ENCODE data around the gene CLEC7A. TPM values are rescaled to one million over a fixed set of nuclear protein-coding genes. Genes with fewer than 3 reads are reported as not detected.

Gene CLEC7A
- total RNA-seq, 2 experiments from 2014 or later, result not detected

DNA sequence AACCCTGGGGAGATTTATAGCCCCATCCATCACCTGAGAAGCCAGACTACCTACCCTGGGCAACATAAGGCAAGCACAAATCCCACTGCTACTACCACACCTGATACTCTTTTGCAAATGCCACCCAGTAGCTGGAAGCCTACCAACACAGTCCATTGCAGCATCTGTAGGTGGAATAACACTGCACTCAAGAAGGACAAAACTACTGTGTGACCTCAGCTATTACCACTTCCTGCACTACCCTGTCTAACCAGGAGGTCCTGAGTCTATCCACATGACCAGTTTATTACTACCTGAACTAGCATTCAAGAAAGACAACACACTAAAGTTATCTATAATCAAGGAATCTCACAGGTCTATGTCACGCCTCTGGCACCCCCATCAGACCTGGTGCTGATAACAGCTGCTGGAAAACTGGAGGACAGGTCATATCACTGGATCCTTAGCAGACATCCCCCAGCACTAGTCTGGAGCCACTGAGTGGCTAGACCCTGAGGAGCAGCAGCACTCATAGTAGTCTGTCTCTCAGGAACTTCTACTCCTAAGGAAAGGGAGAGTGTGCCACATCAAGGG lies 28.3 kb downstream of the CLEC7A start:
- Mint-ChIP-seq H3K36me3 (ENCODE audit: low read depth) (no peaks in the 10 kb centered on the region), H3K9me3 (peaks cover 2% of the 10 kb centered on the region), H3K27me3 (peaks cover 22% of the 10 kb centered on the region), H3K4me1 (no peaks in the 10 kb centered on the region), H3K27ac (no peak overlapping the region), H3K4me3 (no peak overlapping the region)
- ChIA-PET CTCF (interaction anchor here (1.7 kb wide), 1 partner anchor 30 kb away, joined by 6 read pairs; no protein-coding TSS in a partner anchor), POLR2A (no interaction called here)
- DNase-seq, result no peak

DNA sequence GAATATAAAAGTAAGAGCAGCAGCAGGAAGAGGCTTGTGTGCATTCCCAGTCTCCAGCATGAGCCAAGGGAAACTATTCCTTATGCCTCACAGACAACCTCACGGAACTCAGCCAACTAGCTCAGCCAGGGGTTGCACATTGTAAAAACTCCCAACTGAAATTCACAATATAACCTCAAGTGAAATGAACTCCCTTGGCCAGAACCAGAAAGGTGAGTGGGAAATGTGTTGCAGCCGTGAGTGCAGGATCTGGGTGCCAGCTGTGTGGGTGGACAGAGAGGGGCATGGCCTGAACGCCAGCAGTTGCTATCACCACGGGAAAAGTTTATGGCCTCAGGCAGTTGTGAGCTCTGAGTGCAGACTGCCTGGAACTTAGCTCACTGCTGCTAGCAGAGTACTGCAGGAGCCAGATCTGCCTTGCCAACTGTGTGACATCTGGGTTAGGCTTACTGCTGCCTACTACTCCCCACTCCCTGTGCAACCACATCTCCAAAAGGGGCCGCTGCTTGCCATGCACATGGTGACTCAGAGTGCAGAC lies 28.9 kb downstream of the CLEC7A start:
- CTCF ChIA-PET, result interaction anchor here (0.6 to 1.7 kb wide), 3 partner anchors 31 to 383 kb away, joined by 3 to 6 read pairs (median 4); no protein-coding TSS in a partner anchor
- Mint-ChIP-seq H3K36me3 (ENCODE audit: low read depth) (no peaks in the 10 kb centered on the region), H3K4me1 (no peaks in the 10 kb centered on the region), H3K27ac (no peak overlapping the region), H3K9me3 (peaks cover 2% of the 10 kb centered on the region), H3K27me3 (peaks cover 17% of the 10 kb centered on the region), H3K4me3 (no peak overlapping the region)
- POLR2A ChIA-PET, result no interaction called here
- DNase-seq, result no peak

GRCh38 chr12:10098791-10099190 lies 31.2 kb downstream of the CLEC7A start, which contains the start of gene CLEC1A:
Gene CLEC1A (minus strand): TSS chr12:10098985. CDS start chr12:10098922, 63 bp downstream.
- no peak within 1 kb of the TSS for H3K4me3 Mint-ChIP-seq
- peaks cover 2% of the 10 kb centered on the region for H3K9me3 Mint-ChIP-seq
- ChIA-PET POLR2A (no interaction called here), CTCF (no interaction called here)
- H3K27me3 Mint-ChIP-seq, result peaks cover 7% of the 10 kb centered on the region
- no peak for DNase-seq
- no peak within 1 kb of the TSS for H3K27ac Mint-ChIP-seq
- H3K36me3 Mint-ChIP-seq (ENCODE audit: low read depth), result no peaks in the 10 kb centered on the region
- H3K4me1 Mint-ChIP-seq, result no peaks in the 10 kb centered on the region

- peaks cover 5% of the 10 kb centered on the region for H3K27me3 Mint-ChIP-seq
- H3K9me3 Mint-ChIP-seq, result no peaks in the 10 kb centered on the region
- no peak overlapping the region for H3K4me3 Mint-ChIP-seq
- POLR2A ChIA-PET, result no interaction called here
- DNase-seq, result no peak
- no peaks in the 10 kb centered on the region for H3K36me3 Mint-ChIP-seq (ENCODE audit: low read depth)
- CTCF ChIA-PET, result no interaction called here
- H3K27ac Mint-ChIP-seq, result peak overlapping the region; percentile 10
- H3K4me1 Mint-ChIP-seq, result no peaks in the 10 kb centered on the region
These were observed 32.5 kb downstream of the CLEC7A start for GRCh38 chr12:10097521-10097920.

DNA sequence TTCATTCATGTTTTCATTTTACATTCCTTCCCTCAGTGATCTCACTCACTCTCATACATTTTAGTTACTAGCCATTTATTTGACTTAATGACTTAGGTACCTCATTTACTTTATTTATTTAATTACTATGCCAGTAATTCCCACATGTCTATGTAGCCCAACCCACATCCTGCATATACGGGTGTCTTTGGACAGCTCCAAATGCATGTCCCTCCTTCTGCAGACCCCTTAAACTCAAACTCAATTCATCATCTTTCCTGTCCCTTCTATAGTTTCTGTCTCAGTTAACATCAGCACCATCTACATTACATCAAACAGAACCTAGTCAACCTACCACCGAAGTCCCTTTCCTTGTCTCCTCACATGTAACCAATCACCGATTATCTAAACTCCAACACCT lies 34.0 kb downstream of the CLEC7A start:
- no peaks in the 10 kb centered on the region for H3K36me3 Mint-ChIP-seq (ENCODE audit: low read depth)
- H3K4me1 Mint-ChIP-seq, result no peaks in the 10 kb centered on the region
- POLR2A ChIA-PET, result no interaction called here
- no peak overlapping the region for H3K4me3 Mint-ChIP-seq
- no peak for DNase-seq
- CTCF ChIA-PET, result no interaction called here
- H3K27ac Mint-ChIP-seq, result no peak overlapping the region
- H3K27me3 Mint-ChIP-seq, result peaks cover 6% of the 10 kb centered on the region
- H3K9me3 Mint-ChIP-seq, result no peaks in the 10 kb centered on the region

DNA sequence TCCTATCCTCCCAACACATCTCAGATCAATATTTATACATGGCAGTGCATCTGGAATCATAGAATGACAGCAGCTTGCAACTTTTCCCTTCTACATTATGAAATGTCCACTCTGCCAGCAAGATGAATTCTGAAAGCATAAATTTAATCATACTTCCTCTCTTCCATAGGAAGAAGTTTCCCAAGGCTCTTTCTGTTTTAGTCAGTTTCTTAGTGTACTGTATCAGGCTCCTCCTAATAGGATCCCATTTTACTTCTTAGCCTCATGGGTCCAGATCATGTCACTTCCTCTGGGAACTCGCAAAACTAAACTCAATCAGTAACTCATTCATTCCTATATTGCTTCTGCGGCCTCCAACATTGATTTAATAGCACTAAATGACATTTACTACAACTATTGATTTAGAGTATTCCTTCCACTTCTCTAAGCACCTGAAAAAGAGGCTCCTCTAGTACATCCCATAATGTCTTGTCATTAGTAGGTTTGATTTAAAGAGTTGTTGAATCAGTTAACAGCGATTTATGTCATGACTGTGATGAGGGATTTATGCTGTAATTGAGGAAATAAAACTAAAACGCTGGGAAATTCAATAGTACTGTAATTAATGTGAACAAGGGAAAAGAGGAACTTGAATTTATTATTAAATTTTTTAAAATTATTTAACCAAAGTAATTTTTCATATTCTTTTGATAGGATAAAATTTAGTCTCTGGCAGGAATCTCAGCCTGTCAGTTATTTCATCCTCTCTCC lies 35.2 kb downstream of the CLEC7A start:
- peaks cover 3% of the 10 kb centered on the region for H3K4me1 Mint-ChIP-seq
- no peaks in the 10 kb centered on the region for H3K36me3 Mint-ChIP-seq (ENCODE audit: low read depth)
- ChIA-PET CTCF (no interaction called here), POLR2A (no interaction called here)
- H3K27me3 Mint-ChIP-seq, result peaks cover 11% of the 10 kb centered on the region
- no peak overlapping the region for H3K27ac Mint-ChIP-seq
- no peak for DNase-seq
- H3K9me3 Mint-ChIP-seq, result no peaks in the 10 kb centered on the region
- no peak overlapping the region for H3K4me3 Mint-ChIP-seq

DNA sequence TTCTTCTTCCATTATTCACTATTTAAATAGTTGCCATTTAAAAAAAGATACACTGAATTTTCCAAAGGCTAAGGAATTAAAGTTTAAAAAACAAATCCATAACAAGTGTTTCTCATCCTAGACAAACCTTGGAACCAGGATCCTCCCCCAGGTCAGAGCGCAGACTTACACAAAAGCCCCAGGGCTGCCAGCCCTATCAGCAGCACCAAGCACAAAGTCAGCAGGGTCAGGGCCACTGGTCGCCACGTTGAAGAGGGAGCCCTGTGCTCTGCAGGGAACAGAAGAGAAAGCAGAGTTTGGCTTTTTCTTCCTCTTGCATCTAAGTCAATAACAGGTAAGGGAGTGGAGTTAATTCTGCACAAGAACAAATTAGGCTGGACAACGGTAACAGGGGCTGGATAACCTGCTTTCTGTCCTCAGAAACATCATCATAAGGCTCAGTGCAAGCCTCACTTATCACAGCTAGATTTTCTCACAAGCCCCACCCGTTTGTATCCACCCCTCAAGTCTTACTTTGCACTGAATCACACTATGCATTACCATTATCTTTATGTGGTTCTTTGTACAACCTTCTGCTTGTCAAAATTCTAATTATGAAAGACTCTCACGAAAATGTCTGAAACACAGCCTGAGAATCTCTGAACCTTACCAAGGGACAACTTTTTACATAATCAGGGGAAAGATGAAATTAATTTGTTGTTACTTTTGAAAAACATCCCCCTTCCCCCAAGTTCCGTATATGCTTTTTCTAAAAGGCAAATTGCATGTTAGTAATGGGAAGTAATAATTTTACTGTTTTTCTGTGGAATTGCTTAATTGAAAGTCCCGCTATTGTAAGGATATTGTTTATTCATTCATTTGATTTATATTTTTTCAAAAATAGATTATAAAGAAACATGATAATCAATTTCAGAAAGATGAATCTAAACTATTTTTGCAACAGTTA lies 40.8 kb downstream of the CLEC7A start:
- no peak overlapping the region for H3K4me3 Mint-ChIP-seq
- no peaks in the 10 kb centered on the region for H3K9me3 Mint-ChIP-seq
- H3K27ac Mint-ChIP-seq, result no peak overlapping the region

GRCh38 chr12:10088031-10088430 lies 42.0 kb downstream of the CLEC7A start:
- H3K36me3 Mint-ChIP-seq (ENCODE audit: low read depth), result no peaks in the 10 kb centered on the region
- no peak for DNase-seq
- ChIA-PET CTCF (no interaction called here), POLR2A (no interaction called here)
- H3K9me3 Mint-ChIP-seq, result peaks cover 3% of the 10 kb centered on the region
- peaks cover 13% of the 10 kb centered on the region for H3K27me3 Mint-ChIP-seq
- H3K4me1 Mint-ChIP-seq, result peaks cover 3% of the 10 kb centered on the region
- no peak overlapping the region for H3K27ac Mint-ChIP-seq
- H3K4me3 Mint-ChIP-seq, result no peak overlapping the region

More for the DNA sequence above, 40.8 kb downstream of the CLEC7A start:
- Mint-ChIP-seq H3K36me3 (ENCODE audit: low read depth) (no peaks in the 10 kb centered on the region), H3K4me1 (peaks cover 3% of the 10 kb centered on the region), H3K27me3 (peaks cover 13% of the 10 kb centered on the region)
- POLR2A ChIA-PET, result no interaction called here
- no peak for DNase-seq
- CTCF ChIA-PET, result no interaction called here

GRCh38 chr12:10086387-10086786 lies 43.6 kb downstream of the CLEC7A start:
- Mint-ChIP-seq H3K27me3 (peaks cover 13% of the 10 kb centered on the region), H3K9me3 (peaks cover 3% of the 10 kb centered on the region)

GRCh38 chr12:10084733-10085132 lies 45.3 kb downstream of the CLEC7A start:
- peaks cover 3% of the 10 kb centered on the region for H3K9me3 Mint-ChIP-seq
- POLR2A ChIA-PET, result no interaction called here
- DNase-seq, result no peak
- CTCF ChIA-PET, result interaction anchor here (1.3 kb wide), 1 partner anchor 13 kb away, joined by 4 read pairs; no protein-coding TSS in a partner anchor
- H3K27me3 Mint-ChIP-seq, result peaks cover 11% of the 10 kb centered on the region
- H3K27ac Mint-ChIP-seq, result no peak overlapping the region
- no peaks in the 10 kb centered on the region for H3K36me3 Mint-ChIP-seq (ENCODE audit: low read depth)
- no peak overlapping the region for H3K4me3 Mint-ChIP-seq
- H3K4me1 Mint-ChIP-seq, result no peaks in the 10 kb centered on the region

More at GRCh38 chr12:10086387-10086786, 43.6 kb downstream of the CLEC7A start:
- CTCF ChIA-PET, result no interaction called here
- no peak for DNase-seq
- H3K4me1 Mint-ChIP-seq, result peaks cover 3% of the 10 kb centered on the region
- no peaks in the 10 kb centered on the region for H3K36me3 Mint-ChIP-seq (ENCODE audit: low read depth)
- no peak overlapping the region for H3K27ac Mint-ChIP-seq
- POLR2A ChIA-PET, result no interaction called here
- H3K4me3 Mint-ChIP-seq, result no peak overlapping the region

GRCh38 chr12:10082117-10082874 lies 47.7 kb downstream of the CLEC7A start:
- Mint-ChIP-seq H3K27me3 (peaks cover 14% of the 10 kb centered on the region), H3K4me3 (no peak overlapping the region), H3K27ac (no peak overlapping the region), H3K9me3 (peaks cover 3% of the 10 kb centered on the region), H3K36me3 (ENCODE audit: low read depth) (no peaks in the 10 kb centered on the region), H3K4me1 (no peaks in the 10 kb centered on the region)
- ChIA-PET POLR2A (no interaction called here), CTCF (interaction anchor here (0.6 to 0.7 kb wide), 2 partner anchors 37 to 154 kb away, joined by 3 read pairs; no protein-coding TSS in a partner anchor)
- DNase-seq, result no peak

DNA sequence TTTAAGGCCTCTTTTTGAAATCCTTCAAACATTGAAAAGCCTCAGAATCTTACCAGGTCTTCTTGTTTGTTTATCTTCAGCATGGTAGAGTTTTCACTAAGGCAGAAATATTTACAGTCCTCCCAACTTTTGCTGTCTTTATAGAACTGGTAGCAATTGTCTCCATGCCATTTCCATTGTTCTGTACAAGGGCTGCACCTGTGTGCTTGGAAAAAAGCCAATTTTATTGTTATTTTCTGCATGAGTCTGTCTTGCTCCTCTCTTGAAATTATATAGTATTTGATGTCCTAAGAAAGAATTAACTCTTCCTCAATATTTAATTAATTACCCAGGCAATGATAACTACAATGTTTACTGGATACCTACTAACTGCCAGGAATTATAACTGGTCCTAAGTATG lies 54.5 kb downstream of the CLEC7A start:
- Mint-ChIP-seq H3K27me3 (peaks cover 25% of the 10 kb centered on the region), H3K4me3 (no peak overlapping the region), H3K4me1 (no peaks in the 10 kb centered on the region), H3K27ac (no peak overlapping the region), H3K36me3 (ENCODE audit: low read depth) (no peaks in the 10 kb centered on the region), H3K9me3 (no peaks in the 10 kb centered on the region)
- ChIA-PET CTCF (no interaction called here), POLR2A (no interaction called here)
- DNase-seq, result no peak
